Stimulated activated naive CD8-positive, alpha-beta T cell treated with anti-CD3 and anti-CD28 coated beads, Interleukin-15, Interleukin-2, amounts not matched to agents 100 ng/mL and 50 ng/mL, for 24 hours (primary cell): ENCODE data around the gene PDCD1.

Experiments
- H3K27ac Mint-ChIP-seq: one replicate; pipeline ENCODE4 v1.8.0; 2021; ENCODE audit warnings: mild to moderate bottlenecking, mixed read lengths
- H3K27me3 Mint-ChIP-seq: one replicate; pipeline ENCODE4 v1.8.0; 2021; ENCODE audit warnings: mixed read lengths
- H3K36me3 Mint-ChIP-seq: one replicate; pipeline ENCODE4 v1.8.0; 2021; ENCODE audit warnings: low read depth, mixed read lengths
- H3K4me1 Mint-ChIP-seq: one replicate; pipeline ENCODE4 v1.8.0; 2021; ENCODE audit warnings: low read depth, mixed read lengths
- H3K4me3 Mint-ChIP-seq: one replicate; pipeline ENCODE4 v1.8.0; 2021; ENCODE audit warnings: mild to moderate bottlenecking, mixed read lengths
- H3K9me3 Mint-ChIP-seq: one replicate; pipeline ENCODE4 v1.8.0; 2021; ENCODE audit warnings: mixed read lengths

Gene PDCD1

GRCh38 chr2:241855888-241856422, 2.7 kb downstream of the PDCD1 start:
- no peaks in the 10 kb centered on the region for H3K9me3 Mint-ChIP-seq
- peaks cover 32% of the 10 kb centered on the region for H3K4me1 Mint-ChIP-seq
- no peaks in the 10 kb centered on the region for H3K27me3 Mint-ChIP-seq
- peak overlapping the region; percentile 68 for H3K27ac Mint-ChIP-seq
- peaks cover 13% of the 10 kb centered on the region for H3K36me3 Mint-ChIP-seq
- H3K4me3 Mint-ChIP-seq: peak overlapping the region; percentile 88

- H3K4me3 Mint-ChIP-seq: peak overlapping the region; percentile 88
- peaks cover 13% of the 10 kb centered on the region for H3K36me3 Mint-ChIP-seq
- peak overlapping the region; percentile 31 for H3K27ac Mint-ChIP-seq
- H3K4me1 Mint-ChIP-seq: peaks cover 26% of the 10 kb centered on the region
- H3K27me3 Mint-ChIP-seq: no peaks in the 10 kb centered on the region
- H3K9me3 Mint-ChIP-seq: no peaks in the 10 kb centered on the region
These were observed 3.3 kb downstream of the PDCD1 start for GRCh38 chr2:241855245-241855887.

- peaks cover 21% of the 10 kb centered on the region for H3K4me1 Mint-ChIP-seq
- H3K27me3 Mint-ChIP-seq: no peaks in the 10 kb centered on the region
- H3K4me3 Mint-ChIP-seq: no peak overlapping the region
- no peaks in the 10 kb centered on the region for H3K9me3 Mint-ChIP-seq
- H3K36me3 Mint-ChIP-seq: peaks cover 13% of the 10 kb centered on the region
- H3K27ac Mint-ChIP-seq: no peak overlapping the region
These were observed 4.1 kb downstream of the PDCD1 start for GRCh38 chr2:241854342-241855244.

DNA sequence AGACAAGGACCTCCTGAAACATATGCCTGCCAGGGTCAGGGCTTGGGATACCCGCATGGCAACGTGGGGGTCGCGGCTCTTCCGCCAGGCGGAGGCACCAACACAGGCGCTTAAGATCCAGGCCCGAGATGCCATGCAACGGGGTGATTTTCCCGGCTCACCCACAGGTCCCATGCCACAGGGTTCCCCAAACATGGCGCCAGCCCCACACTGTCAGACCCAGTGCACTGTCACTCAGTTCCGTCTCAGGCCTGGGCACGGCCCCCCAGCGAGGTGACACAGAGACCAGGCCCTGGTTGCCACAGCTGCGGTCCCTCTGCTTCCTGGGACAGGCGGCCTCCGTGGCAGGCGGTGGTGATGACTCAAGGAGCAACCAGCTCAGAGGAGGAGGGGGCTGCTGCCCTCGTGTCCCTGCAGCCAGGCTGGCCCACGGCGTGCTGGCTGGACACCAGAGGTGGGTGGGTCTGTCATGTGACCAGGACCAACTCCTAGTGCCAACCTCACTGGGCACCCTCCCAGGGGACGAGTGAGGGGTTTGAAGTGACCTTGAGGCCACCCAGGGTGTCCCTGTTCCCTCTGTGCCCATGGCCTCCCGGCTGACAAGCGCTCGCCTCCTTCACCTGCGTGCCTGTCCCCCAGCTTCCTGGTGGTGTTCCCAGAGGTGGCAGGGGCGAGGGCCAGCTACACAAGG, 4.9 kb downstream of the PDCD1 start:
- Mint-ChIP-seq H3K4me1 (peaks cover 17% of the 10 kb centered on the region), H3K9me3 (no peaks in the 10 kb centered on the region), H3K36me3 (peaks cover 15% of the 10 kb centered on the region), H3K4me3 (no peak overlapping the region), H3K27me3 (no peaks in the 10 kb centered on the region), H3K27ac (no peak overlapping the region)

DNA sequence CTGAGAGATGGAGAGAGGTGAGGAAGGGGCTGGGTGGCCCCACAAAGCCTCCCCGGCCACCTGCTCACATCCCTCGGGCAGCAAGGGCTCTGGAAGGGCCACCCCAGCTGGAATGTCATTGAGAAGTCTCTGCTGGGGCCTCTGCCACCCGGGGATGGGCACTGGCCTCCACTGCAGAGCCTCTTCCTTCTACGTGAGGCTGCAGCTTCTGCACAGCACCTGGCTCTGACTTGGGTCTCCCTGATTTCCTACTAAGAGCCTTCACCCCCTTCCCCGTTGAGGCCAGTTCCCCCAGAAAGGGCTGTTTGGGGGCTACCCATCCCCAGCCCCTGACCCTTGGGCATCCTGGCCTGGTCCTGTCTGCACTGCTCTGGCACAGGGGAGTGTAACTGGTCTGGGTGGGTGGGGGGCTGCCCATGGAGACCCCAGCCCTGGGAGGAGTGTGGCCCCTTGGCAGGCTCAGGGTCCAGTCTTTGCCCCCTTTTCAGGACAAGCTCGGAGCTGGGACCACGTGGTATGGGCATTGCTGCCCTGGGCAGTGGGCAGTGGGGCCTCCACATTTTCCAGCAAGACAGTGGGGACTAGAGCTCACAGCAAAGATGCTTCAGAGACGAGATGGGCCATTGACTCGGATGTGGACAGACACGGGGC, 5.6 kb downstream of the PDCD1 start:
- Mint-ChIP-seq H3K4me3 (no peak overlapping the region), H3K36me3 (peaks cover 17% of the 10 kb centered on the region), H3K4me1 (peaks cover 17% of the 10 kb centered on the region), H3K27ac (no peak overlapping the region), H3K9me3 (no peaks in the 10 kb centered on the region), H3K27me3 (no peaks in the 10 kb centered on the region)

GRCh38 chr2:241852116-241852980, 6.3 kb downstream of the PDCD1 start:
- no peak overlapping the region for H3K4me3 Mint-ChIP-seq

GRCh38 chr2:241851325-241852115, 7.2 kb downstream of the PDCD1 start:
- peaks cover 10% of the 10 kb centered on the region for H3K4me1 Mint-ChIP-seq

More at GRCh38 chr2:241852116-241852980, 6.3 kb downstream of the PDCD1 start:
- Mint-ChIP-seq H3K36me3 (peaks cover 17% of the 10 kb centered on the region), H3K27me3 (no peaks in the 10 kb centered on the region), H3K9me3 (no peaks in the 10 kb centered on the region), H3K27ac (no peak overlapping the region), H3K4me1 (peaks cover 13% of the 10 kb centered on the region)

DNA sequence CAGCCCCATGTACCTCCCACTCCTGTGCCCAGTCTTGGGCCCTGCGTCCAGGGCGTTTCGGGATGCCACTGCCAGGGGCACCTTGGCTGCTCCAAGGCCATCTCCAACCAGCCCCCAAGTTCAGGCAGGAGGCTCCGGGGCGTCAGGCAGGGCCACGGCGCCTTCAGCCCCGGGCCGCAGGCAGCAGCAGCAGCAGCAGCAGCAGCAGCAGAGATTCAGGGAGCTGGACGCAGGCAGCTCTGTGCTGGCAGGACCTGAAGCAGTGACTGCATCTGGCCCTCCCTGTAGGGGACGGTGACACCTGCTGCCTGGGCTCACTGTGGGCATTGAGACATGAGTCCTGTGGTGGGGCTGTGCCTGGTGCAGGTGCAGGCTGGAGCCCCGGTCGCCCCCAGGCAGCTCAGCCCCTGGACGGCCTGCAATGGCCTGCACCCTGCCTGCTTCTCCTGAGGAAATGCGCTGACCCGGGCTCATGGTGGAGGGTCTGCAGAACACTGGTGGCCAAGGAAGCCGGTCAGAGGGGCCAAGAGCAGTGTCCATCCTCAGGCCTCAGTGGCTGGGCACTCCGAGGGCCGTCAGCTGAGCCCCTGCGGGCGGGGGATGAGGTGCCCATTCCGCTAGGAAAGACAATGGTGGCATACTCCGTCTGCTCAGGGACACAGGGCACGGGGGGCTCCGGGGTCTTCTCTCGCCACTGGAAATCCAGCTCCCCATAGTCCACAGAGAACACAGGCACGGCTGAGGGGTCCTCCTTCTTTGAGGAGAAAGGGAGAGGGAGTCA, 8.0 kb downstream of the PDCD1 start:
- peaks cover 17% of the 10 kb centered on the region for H3K36me3 Mint-ChIP-seq
- H3K4me3 Mint-ChIP-seq: no peak overlapping the region
- H3K27me3 Mint-ChIP-seq: no peaks in the 10 kb centered on the region
- no peak overlapping the region for H3K27ac Mint-ChIP-seq
- no peaks in the 10 kb centered on the region for H3K9me3 Mint-ChIP-seq
- peaks cover 13% of the 10 kb centered on the region for H3K4me1 Mint-ChIP-seq

More at GRCh38 chr2:241851325-241852115, 7.2 kb downstream of the PDCD1 start:
- peaks cover 14% of the 10 kb centered on the region for H3K36me3 Mint-ChIP-seq
- no peak overlapping the region for H3K4me3 Mint-ChIP-seq
- H3K9me3 Mint-ChIP-seq: no peaks in the 10 kb centered on the region
- H3K27ac Mint-ChIP-seq: no peak overlapping the region
- H3K27me3 Mint-ChIP-seq: no peaks in the 10 kb centered on the region

DNA sequence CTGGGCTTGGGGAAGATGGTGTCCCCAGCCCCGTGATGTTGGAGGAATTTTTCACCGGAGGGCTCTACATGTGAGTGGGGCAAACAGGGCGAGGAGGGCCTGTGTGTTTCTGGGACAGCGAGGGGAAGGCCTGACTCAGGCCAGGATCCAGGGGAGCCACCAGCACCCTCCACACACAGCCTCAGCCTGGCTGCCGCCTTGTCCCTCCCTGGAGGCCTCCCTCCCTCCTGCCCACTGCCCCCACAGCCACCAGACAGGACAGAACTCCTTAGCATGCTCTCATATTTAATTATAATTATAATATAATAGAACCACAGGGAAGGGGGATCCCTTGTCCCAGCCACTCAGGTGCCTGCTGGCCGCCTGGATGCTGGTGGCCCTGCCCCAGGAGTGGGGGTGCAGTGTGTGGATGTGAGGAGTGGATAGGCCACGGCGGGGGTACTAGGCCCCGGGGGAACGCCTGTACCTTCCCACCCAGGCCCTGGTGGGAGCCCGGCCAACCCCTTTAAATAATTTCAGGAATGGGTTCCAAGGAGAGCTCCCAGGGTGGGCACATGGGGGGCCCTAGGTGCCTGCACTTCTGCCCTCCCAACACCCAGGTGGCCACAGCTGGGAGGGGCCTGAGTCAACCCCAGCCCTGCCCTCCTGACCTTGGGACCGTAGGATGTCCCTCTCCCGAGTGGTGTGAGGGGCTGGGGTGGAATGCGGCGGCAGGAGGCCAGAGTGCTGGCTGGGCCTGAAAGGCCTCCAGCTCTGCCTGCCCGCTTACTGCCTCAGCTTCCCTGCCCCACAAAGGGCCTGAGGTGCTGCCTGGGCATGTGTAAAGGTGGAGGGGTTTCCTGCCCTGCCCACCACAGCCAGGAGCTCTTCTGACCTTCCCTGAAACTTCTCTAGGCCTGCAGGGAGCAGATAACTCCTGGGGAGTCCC, 8.8 kb downstream of the PDCD1 start:
- H3K27ac Mint-ChIP-seq: no peak overlapping the region
- H3K36me3 Mint-ChIP-seq: peaks cover 17% of the 10 kb centered on the region
- H3K27me3 Mint-ChIP-seq: no peaks in the 10 kb centered on the region
- no peaks in the 10 kb centered on the region for H3K9me3 Mint-ChIP-seq
- H3K4me1 Mint-ChIP-seq: peaks cover 19% of the 10 kb centered on the region
- H3K4me3 Mint-ChIP-seq: no peak overlapping the region

DNA sequence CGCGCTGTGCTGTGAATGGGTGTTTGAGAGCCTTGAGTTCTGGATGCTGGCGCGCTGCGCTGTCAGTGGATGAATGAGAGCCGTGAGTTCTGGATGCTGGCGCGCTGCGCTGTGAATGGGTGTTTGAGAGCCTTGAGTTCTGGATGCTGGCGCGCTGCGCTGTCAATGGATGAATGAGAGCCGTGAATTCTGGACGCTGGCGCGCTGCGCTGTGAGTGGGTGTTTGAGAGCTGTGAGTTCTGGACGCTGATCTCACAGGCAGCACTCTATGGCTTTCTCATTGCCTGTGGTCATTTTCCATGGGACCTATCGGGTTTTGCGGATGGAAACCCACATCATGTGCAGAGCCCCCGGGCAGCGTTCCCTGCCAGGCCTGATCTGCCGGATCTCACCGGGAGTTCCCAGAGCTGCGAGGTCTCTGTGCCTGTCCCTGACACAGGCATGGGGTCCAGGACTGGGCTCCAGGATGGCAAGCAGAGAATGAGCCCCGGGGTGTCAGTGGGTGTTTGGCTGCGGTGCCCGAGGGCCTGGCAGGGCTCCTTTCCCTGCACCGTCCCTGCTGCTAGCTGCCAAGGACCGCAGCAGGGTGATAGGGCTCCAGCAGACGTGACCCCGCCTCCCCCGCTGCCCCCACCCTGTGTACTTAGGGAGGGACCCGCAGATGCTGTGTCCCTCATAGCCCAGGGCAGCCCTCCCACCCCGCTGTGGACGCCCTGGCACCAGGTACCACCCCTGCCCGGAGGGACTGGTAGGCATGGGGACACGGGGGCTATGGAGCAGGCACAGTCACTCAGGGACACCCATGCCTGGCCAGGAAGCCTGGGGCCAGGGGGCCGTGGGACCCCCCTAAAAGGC, 9.7 kb downstream of the PDCD1 start:
- H3K4me3 Mint-ChIP-seq: no peak overlapping the region
- no peak overlapping the region for H3K27ac Mint-ChIP-seq
- peaks cover 26% of the 10 kb centered on the region for H3K4me1 Mint-ChIP-seq
- no peaks in the 10 kb centered on the region for H3K27me3 Mint-ChIP-seq
- H3K9me3 Mint-ChIP-seq: no peaks in the 10 kb centered on the region
- peaks cover 17% of the 10 kb centered on the region for H3K36me3 Mint-ChIP-seq

- Mint-ChIP-seq H3K9me3 (no peaks in the 10 kb centered on the region), H3K36me3 (peaks cover 15% of the 10 kb centered on the region), H3K4me1 (peaks cover 42% of the 10 kb centered on the region), H3K27ac (peak overlapping the region; percentile 93), H3K4me3 (peak overlapping the region; percentile 49), H3K27me3 (no peaks in the 10 kb centered on the region)
These were observed 12.3 kb downstream of the PDCD1 start for GRCh38 chr2:241846406-241846805.
